AG09309 (cell line): Measurements from ENCODE around the gene BCKDHA.

Experiments
- DNase-seq: peaks from one replicate; pipeline ENCODE4 v3.0.0-alpha.2; 2010; ENCODE audit warnings: low read depth
- H3K4me3 ChIP-seq: 2 replicates; pipeline ENCODE4 v1.5.1; 2011; ENCODE audit warnings: mild to moderate bottlenecking, low read depth, low read length, moderate library complexity; ENCODE audit not compliant: control insufficient read depth
- CTCF ChIP-seq: IDR thresholded peaks from 2 replicates; pipeline ENCODE4 v1.5.1; 2011; ENCODE audit warnings: mild to moderate bottlenecking, low read depth, low read length, inconsistent platforms; ENCODE audit not compliant: insufficient read depth, control insufficient read depth; ENCODE audit errors: missing control alignments

BCKDHA gene

GRCh38 chr19:41437944-41438574 is 40.4 kb downstream of the BCKDHA start:
- no peak overlapping the region for H3K4me3 ChIP-seq
- DNase-seq: no peak
- no peak for TF ChIP-seq CTCF

- peak; percentile 87 for DNase-seq
- peak; percentile 35 for TF ChIP-seq CTCF
- peak within 1 kb of the TSS; percentile 53 for H3K4me3 ChIP-seq
Measured at GRCh38 chr19:41439441-41440222, 42.0 kb downstream of the BCKDHA start, which contains the start of gene DMAC2. DMAC2 (minus strand) TSS chr19:41439912; CDS start chr19:41439899, 13 bp downstream.

GRCh38 chr19:41441321-41441945 is 43.8 kb downstream of the BCKDHA start:
- no peak overlapping the region for H3K4me3 ChIP-seq
- no peak for DNase-seq
- no peak for TF ChIP-seq CTCF

GRCh38 chr19:41442473-41443355 is 45.1 kb downstream of the BCKDHA start, which contains the start of gene ERICH4:
ERICH4 (plus strand) TSS chr19:41443156; CDS start chr19:41443170, 14 bp downstream.
- DNase-seq: no peak
- H3K4me3 ChIP-seq: no peak within 1 kb of the TSS
- TF ChIP-seq CTCF: no peak

- H3K4me3 ChIP-seq: no peak overlapping the region
- no peak for TF ChIP-seq CTCF
- no peak for DNase-seq
Measured at GRCh38 chr19:41443813-41444455, 46.3 kb downstream of the BCKDHA start.

GRCh38 chr19:41445575-41445974 is 48.0 kb downstream of the BCKDHA start:
- TF ChIP-seq CTCF: no peak
- no peak overlapping the region for H3K4me3 ChIP-seq
- DNase-seq: no peak
